H9 (cell line): Measurements from ENCODE around the gene CPE. TPM values are rescaled to one million over a fixed set of nuclear protein-coding genes. Genes with fewer than 3 reads are reported as not detected.
A peak's percentile ranks its signal among the peaks of the same experiment; 100 is the strongest.

Experiments used
- DNase-seq: peaks from one replicate; pipeline ENCODE4 v3.0.0-alpha.2; 2017
- H2AFZ ChIP-seq: one replicate; pipeline ENCODE4 v1.6.1; 2013; ENCODE audit warnings: mild to moderate bottlenecking, low read length, control low read depth, moderate library complexity
- H2AK5ac ChIP-seq: 2 replicates; pipeline ENCODE4 v1.6.1; 2013; ENCODE audit warnings: low read length, control low read depth, mixed read lengths; ENCODE audit not compliant: insufficient read length
- H2BK120ac ChIP-seq: one replicate; pipeline ENCODE4 v1.6.1; 2013; ENCODE audit warnings: low read depth, mild to moderate bottlenecking, low read length, control low read depth, inconsistent platforms; ENCODE audit not compliant: poor library complexity, severe bottlenecking
- H2BK12ac ChIP-seq: 2 replicates; pipeline ENCODE4 v1.6.1; 2013; ENCODE audit warnings: low read length, control low read depth, mixed read lengths, low read depth; ENCODE audit not compliant: insufficient read length
- H2BK15ac ChIP-seq: 2 replicates; pipeline ENCODE4 v1.6.1; 2013; ENCODE audit warnings: low read depth, low read length, control low read depth
- H2BK20ac ChIP-seq: one replicate; pipeline ENCODE4 v1.6.1; 2013; ENCODE audit warnings: low read depth, mild to moderate bottlenecking, low read length, control low read depth, inconsistent platforms; ENCODE audit not compliant: poor library complexity, severe bottlenecking
- H2BK5ac ChIP-seq: 2 replicates; pipeline ENCODE4 v1.6.1; 2013; ENCODE audit warnings: low read length, control low read depth, mixed read lengths; ENCODE audit not compliant: insufficient read length
- H3K14ac ChIP-seq: 2 replicates; pipeline ENCODE4 v1.6.1; 2013; ENCODE audit warnings: low read length, control low read depth; ENCODE audit not compliant: insufficient read depth
- H3K18ac ChIP-seq: 2 replicates; pipeline ENCODE4 v1.6.1; 2013; ENCODE audit warnings: low read depth, mild to moderate bottlenecking, mixed read lengths, low read length, control low read depth; ENCODE audit not compliant: insufficient read length
- H3K23ac ChIP-seq: 2 replicates; pipeline ENCODE4 v1.6.1; 2013; ENCODE audit warnings: low read length, control low read depth, mixed read lengths, low read depth; ENCODE audit not compliant: insufficient read length
- H3K23me2 ChIP-seq: 2 replicates; pipeline ENCODE4 v1.6.1; 2013; ENCODE audit warnings: low read depth, mild to moderate bottlenecking, mixed read lengths, low read length, control low read depth; ENCODE audit not compliant: insufficient read length, poor library complexity, severe bottlenecking
- H3K27ac ChIP-seq: 2 replicates; pipeline ENCODE4 v1.5.1; 2013; ENCODE audit warnings: low read length, control low read depth, mixed read lengths, low read depth; ENCODE audit not compliant: insufficient read length
- H3K27me3 ChIP-seq: 2 replicates; pipeline ENCODE4 v1.6.1; 2013; ENCODE audit warnings: low read length, control low read depth, inconsistent platforms; ENCODE audit not compliant: insufficient read depth
- H3K4ac ChIP-seq: 2 replicates; pipeline ENCODE4 v1.6.1; 2013; ENCODE audit warnings: low read depth, mild to moderate bottlenecking, control low read depth, inconsistent platforms, low read length, moderate library complexity
- H3K4me1 ChIP-seq: 2 replicates; pipeline ENCODE4 v1.6.1; 2013; ENCODE audit warnings: low read length, control low read depth, inconsistent platforms; ENCODE audit not compliant: insufficient read depth
- H3K4me2 ChIP-seq: 2 replicates; pipeline ENCODE4 v1.6.1; 2013; ENCODE audit warnings: low read length, control low read depth, mixed read lengths; ENCODE audit not compliant: insufficient read length, insufficient read depth
- H3K56ac ChIP-seq: 2 replicates; pipeline ENCODE4 v1.6.1; 2013; ENCODE audit warnings: low read depth, mild to moderate bottlenecking, mixed read lengths, low read length, control low read depth; ENCODE audit not compliant: insufficient read length
- H3K79me1 ChIP-seq: 2 replicates; pipeline ENCODE4 v1.6.1; 2013; ENCODE audit warnings: low read depth, mild to moderate bottlenecking, moderate library complexity, low read length, control low read depth, inconsistent platforms; ENCODE audit not compliant: insufficient read depth, poor library complexity, severe bottlenecking
- H3K79me2 ChIP-seq: 2 replicates; pipeline ENCODE4 v1.6.1; 2013; ENCODE audit warnings: low read length, control low read depth, inconsistent platforms; ENCODE audit not compliant: insufficient read depth
- H3K9ac ChIP-seq: 2 replicates; pipeline ENCODE4 v1.6.1; 2013; ENCODE audit warnings: low read length, control low read depth, mixed read lengths; ENCODE audit not compliant: insufficient read length; ENCODE audit errors: extremely low read depth
- H3K9me3 ChIP-seq: one replicate; pipeline ENCODE4 v1.6.1; 2013; ENCODE audit warnings: low read depth, low read length, inconsistent platforms; ENCODE audit not compliant: control insufficient read depth
- H3T11ph ChIP-seq: one replicate; pipeline ENCODE4 v1.6.1; 2013; ENCODE audit warnings: mild to moderate bottlenecking, low read length, control low read depth, inconsistent platforms
- H4K20me1 ChIP-seq: one replicate; pipeline ENCODE4 v1.6.1; 2013; ENCODE audit not compliant: control insufficient read depth, insufficient read length, insufficient read depth
- H4K5ac ChIP-seq: 2 replicates; pipeline ENCODE4 v1.6.1; 2013; ENCODE audit warnings: low read depth, mild to moderate bottlenecking, mixed read lengths, low read length, control low read depth; ENCODE audit not compliant: insufficient read length
- H4K8ac ChIP-seq: replicated peaks from 2 replicates; pipeline ENCODE4 v1.6.1; 2013; ENCODE audit warnings: low read length, control low read depth, mixed read lengths, low read depth; ENCODE audit not compliant: insufficient read length
- H4K91ac ChIP-seq: 2 replicates; pipeline ENCODE4 v1.6.1; 2013; ENCODE audit warnings: low read depth, mild to moderate bottlenecking, moderate library complexity, mixed read lengths, low read length, control low read depth; ENCODE audit not compliant: insufficient read length
- H3K27ac Mint-ChIP-seq, 3 experiments: 2 replicates in 2 of 3; 3 replicates in 1 of 3; pipeline ENCODE4 v1.8.0; 2020 to 2021; ENCODE audit warnings: mixed read lengths in 3 of 3, mild to moderate bottlenecking in 1 of 3, moderate library complexity in 1 of 3
- H3K27me3 Mint-ChIP-seq: 2 replicates; pipeline ENCODE4 v1.8.0; 2021; ENCODE audit warnings: low read depth, mild to moderate bottlenecking, moderate library complexity, mixed read lengths
- H3K36me3 Mint-ChIP-seq, 3 experiments: 2 replicates in 2 of 3; 3 replicates in 1 of 3; pipeline ENCODE4 v1.8.0; 2020 to 2021; ENCODE audit warnings: low read depth in 3 of 3, mixed read lengths in 3 of 3; ENCODE audit not compliant: insufficient read depth in 1 of 3
- H3K4me1 Mint-ChIP-seq, 2 experiments: 2 replicates each; pipeline ENCODE4 v1.8.0; 2020; ENCODE audit warnings: mixed read lengths in 2 of 2
- H3K4me3 Mint-ChIP-seq, 2 experiments: 2 replicates in 1 of 2; 3 replicates in 1 of 2; pipeline ENCODE4 v1.8.0; 2020 to 2021; ENCODE audit warnings: mild to moderate bottlenecking in 2 of 2, mixed read lengths in 2 of 2, moderate library complexity in 1 of 2
- H3K9me3 Mint-ChIP-seq, 2 experiments: 2 replicates in 1 of 2; 3 replicates in 1 of 2; pipeline ENCODE4 v1.8.0; 2020; ENCODE audit warnings: mild to moderate bottlenecking in 2 of 2, mixed read lengths in 2 of 2, moderate library complexity in 1 of 2
- WGBS: extraction: QIAGEN DNeasy Blood & Tissue Kit; methylation state at CpG from one replicate; pipeline ENCODE4 v1.1.7; 2013; ENCODE audit warnings: missing lambda C conversion rate, low lambda C conversion rate, mixed read lengths; ENCODE audit not compliant: insufficient read length; ENCODE audit errors: extremely low coverage; 5-methylcytosine and 5-hydroxymethylcytosine counted together
- total RNA-seq: library from RNA; stranded (reverse); gene quantifications from 2 replicates; pipeline ENCODE4 v1.2.1, GENCODE V29; 2021
- TF ChIP-seq, protein P1 (sequence below): fragments of 200-600 bp; sonication (generic); conservative IDR thresholded peaks from 3 replicates; pipeline ENCODE4 v1.8.0; 2021; ENCODE audit warnings: antibody characterized with exemption, mild to moderate bottlenecking

The CPE gene
- total RNA-seq, 1 experiment from 2014 or later: 10.0 TPM

DNA sequence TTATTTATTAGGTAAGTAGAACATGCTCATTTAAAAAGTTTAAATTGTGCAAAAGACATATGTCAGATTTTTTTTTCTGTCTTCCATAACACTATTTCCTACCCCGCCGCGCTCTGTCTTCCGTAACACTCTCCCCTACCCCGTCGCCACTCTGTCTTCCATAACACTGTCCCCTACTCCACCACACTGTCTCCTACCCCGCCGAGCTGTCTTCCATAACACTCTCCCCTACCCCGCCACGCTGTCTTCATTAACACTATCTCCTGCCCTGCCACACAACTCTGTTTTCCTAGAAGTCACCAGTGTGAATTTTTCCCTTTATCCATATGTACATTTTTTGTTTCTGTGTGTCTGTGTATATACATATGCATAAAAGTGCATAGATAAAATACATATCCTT, 47.0 kb upstream of the CPE start:
- no peaks in the 10 kb centered on the region for H3K9me3 ChIP-seq
- H3K36me3 Mint-ChIP-seq: peaks cover 31 to 48% (median 42%) of the 10 kb centered on the region in 3 experiments
- TF ChIP-seq, protein P1, sequence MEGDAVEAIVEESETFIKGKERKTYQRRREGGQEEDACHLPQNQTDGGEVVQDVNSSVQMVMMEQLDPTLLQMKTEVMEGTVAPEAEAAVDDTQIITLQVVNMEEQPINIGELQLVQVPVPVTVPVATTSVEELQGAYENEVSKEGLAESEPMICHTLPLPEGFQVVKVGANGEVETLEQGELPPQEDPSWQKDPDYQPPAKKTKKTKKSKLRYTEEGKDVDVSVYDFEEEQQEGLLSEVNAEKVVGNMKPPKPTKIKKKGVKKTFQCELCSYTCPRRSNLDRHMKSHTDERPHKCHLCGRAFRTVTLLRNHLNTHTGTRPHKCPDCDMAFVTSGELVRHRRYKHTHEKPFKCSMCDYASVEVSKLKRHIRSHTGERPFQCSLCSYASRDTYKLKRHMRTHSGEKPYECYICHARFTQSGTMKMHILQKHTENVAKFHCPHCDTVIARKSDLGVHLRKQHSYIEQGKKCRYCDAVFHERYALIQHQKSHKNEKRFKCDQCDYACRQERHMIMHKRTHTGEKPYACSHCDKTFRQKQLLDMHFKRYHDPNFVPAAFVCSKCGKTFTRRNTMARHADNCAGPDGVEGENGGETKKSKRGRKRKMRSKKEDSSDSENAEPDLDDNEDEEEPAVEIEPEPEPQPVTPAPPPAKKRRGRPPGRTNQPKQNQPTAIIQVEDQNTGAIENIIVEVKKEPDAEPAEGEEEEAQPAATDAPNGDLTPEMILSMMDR: no peak
- no peak overlapping the region for H3K18ac ChIP-seq
- H2BK15ac ChIP-seq: no peak overlapping the region
- H3K4ac ChIP-seq: no peak overlapping the region
- peaks cover 11% of the 10 kb centered on the region for H3K23me2 ChIP-seq
- no peak overlapping the region for H3K23ac ChIP-seq
- no peak overlapping the region for H3K14ac ChIP-seq
- H3K27me3 Mint-ChIP-seq: no peaks in the 10 kb centered on the region
- no peak overlapping the region for H4K5ac ChIP-seq
- no peaks in the 10 kb centered on the region for H3K27me3 ChIP-seq
- H2BK5ac ChIP-seq: no peak overlapping the region
- no peaks in the 10 kb centered on the region for H3K79me1 ChIP-seq
- no peak for DNase-seq
- H3K27ac Mint-ChIP-seq: peak overlapping the region in 2 of 3 experiments; percentile 4 to 46; a peak in 3 of 7 replicates
- H3K4me1 ChIP-seq: no peaks in the 10 kb centered on the region
- H2BK20ac ChIP-seq: no peak overlapping the region
- no peak overlapping the region for H3K56ac ChIP-seq
- no peak overlapping the region for H4K91ac ChIP-seq
- no peaks in the 10 kb centered on the region for H4K20me1 ChIP-seq
- H4K8ac ChIP-seq: no peak overlapping the region
- H3K9me3 Mint-ChIP-seq: no peaks in the 10 kb centered on the region
- H3K4me1 Mint-ChIP-seq: peaks cover 46 to 48% of the 10 kb centered on the region in 2 experiments
- H3T11ph ChIP-seq: no peak overlapping the region
- H2AK5ac ChIP-seq: no peak overlapping the region
- no CpG with 5 or more reads among the region's 10 CpGs for WGBS
- peak overlapping the region; percentile 94 for H3K4me2 ChIP-seq
- H3K79me2 ChIP-seq: peaks cover 74% of the 10 kb centered on the region
- H3K9ac ChIP-seq: peak overlapping the region; percentile 16
- H3K27ac ChIP-seq: no peak overlapping the region
- H3K4me3 Mint-ChIP-seq: peak overlapping the region in 1 of 2 experiments; percentile 49; a peak in 2 of 5 replicates
- H2AFZ ChIP-seq: no peak overlapping the region
- no peak overlapping the region for H2BK12ac ChIP-seq
- no peak overlapping the region for H2BK120ac ChIP-seq
